Astrocyte of the hippocampus (primary cell): ENCODE data around the gene DLK2.

Experiments used
- DNase-seq: peaks from one replicate; pipeline ENCODE4 v3.0.0; 2011; ENCODE audit warnings: low read depth, low spot score

Gene DLK2

GRCh38 chr6:43454290-43454695, 1.1 kb downstream of the DLK2 start:
- DNase-seq: no peak

- DNase-seq: no peak
These were observed 1.5 kb downstream of the DLK2 start for GRCh38 chr6:43453831-43454230.

- DNase-seq: no peak
These were observed 2.5 kb downstream of the DLK2 start for GRCh38 chr6:43452896-43453295.

GRCh38 chr6:43451939-43452338, 3.4 kb downstream of the DLK2 start:
- DNase-seq: no peak

GRCh38 chr6:43451348-43451747, 4.0 kb downstream of the DLK2 start:
- no peak for DNase-seq

GRCh38 chr6:43450699-43451131, 4.6 kb downstream of the DLK2 start:
- DNase-seq: no peak

GRCh38 chr6:43448916-43449315, 6.4 kb downstream of the DLK2 start:
- DNase-seq: no peak

- DNase-seq: no peak
These were observed 7.7 kb downstream of the DLK2 start for GRCh38 chr6:43447604-43448003.

GRCh38 chr6:43445576-43445975, 9.8 kb downstream of the DLK2 start:
- no peak for DNase-seq

- DNase-seq: no peak
These were observed 10.8 kb downstream of the DLK2 start for GRCh38 chr6:43444582-43444981.

GRCh38 chr6:43444036-43444435, 11.3 kb downstream of the DLK2 start:
- DNase-seq: no peak

- no peak for DNase-seq
These were observed 12.4 kb downstream of the DLK2 start for GRCh38 chr6:43442935-43443334.

- DNase-seq: no peak
These were observed 17.6 kb downstream of the DLK2 start for GRCh38 chr6:43437700-43438099.

- DNase-seq: peak; percentile 94
These were observed 18.6 kb downstream of the DLK2 start for GRCh38 chr6:43436577-43437282.

- no peak for DNase-seq
These were observed 19.5 kb downstream of the DLK2 start for GRCh38 chr6:43435682-43436437.

- DNase-seq: no peak
These were observed 20.4 kb downstream of the DLK2 start for GRCh38 chr6:43434943-43435342.

GRCh38 chr6:43434001-43434840, 21.1 kb downstream of the DLK2 start:
- DNase-seq: no peak

GRCh38 chr6:43433148-43433547, 22.2 kb downstream of the DLK2 start:
- no peak for DNase-seq

- no peak for DNase-seq
These were observed 23.1 kb downstream of the DLK2 start for GRCh38 chr6:43432009-43432945.

GRCh38 chr6:43428874-43429273, 26.5 kb downstream of the DLK2 start:
- no peak for DNase-seq

- no peak for DNase-seq
These were observed 27.2 kb downstream of the DLK2 start for GRCh38 chr6:43428112-43428570.
